Tibial nerve (tissue), 4 donors: ENCODE measurements around the gene SF3B5.

Experiments used
- EP300 ChIP-seq, 2 donors: sonication (generic); formaldehyde crosslinking; IDR thresholded peaks; one replicate each; pipeline ENCODE4 v1.6.1; 2017; ENCODE audit warnings: antibody characterized with exemption in 2 of 2, mild to moderate bottlenecking in 1 of 2
- POLR2A ChIP-seq, 2 donors: fragments of 450-650 bp; IDR thresholded peaks; one replicate each; pipeline ENCODE4 v1.6.1; 2017; ENCODE audit warnings: antibody characterized with exemption in 2 of 2, mild to moderate bottlenecking in 2 of 2, moderate library complexity in 2 of 2
- TF ChIP-seq, protein P1 (sequence below), 5 experiments: fragments of 200-600 bp in 3 of 5; fragments of 450-650 bp in 2 of 5; sonication (generic) in 3 of 5; IDR thresholded peaks; one replicate each; pipeline ENCODE4 v1.5.1; 2016 to 2019; ENCODE audit warnings: antibody characterized with exemption in 5 of 5, mild to moderate bottlenecking in 3 of 5, moderate library complexity in 2 of 5

DNA sequence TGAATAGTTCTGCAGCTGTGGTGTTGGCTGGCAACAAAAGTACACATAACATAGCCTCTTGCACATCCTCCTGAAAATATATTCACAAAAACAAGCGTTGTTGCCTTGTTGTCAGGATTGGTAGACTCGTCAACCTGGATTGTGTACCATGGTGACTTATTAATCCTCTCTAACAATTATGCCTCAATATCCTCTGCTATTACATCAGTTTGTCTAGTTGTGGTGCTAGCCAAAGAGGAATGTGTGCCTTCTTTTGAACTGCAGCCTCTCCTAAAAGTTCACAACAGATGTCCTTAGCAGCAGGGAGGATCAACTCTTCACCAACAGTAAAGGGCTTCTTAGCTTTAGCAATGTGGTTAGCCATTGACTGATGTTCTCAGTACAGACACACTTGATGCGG, 3.6 kb upstream of the SF3B5 start:
- TF ChIP-seq EP300 (IDR thresholded peaks at IDR 0.05) (no peak), POLR2A (IDR thresholded peaks at IDR 0.05) (no peak)
- TF ChIP-seq, protein P1, sequence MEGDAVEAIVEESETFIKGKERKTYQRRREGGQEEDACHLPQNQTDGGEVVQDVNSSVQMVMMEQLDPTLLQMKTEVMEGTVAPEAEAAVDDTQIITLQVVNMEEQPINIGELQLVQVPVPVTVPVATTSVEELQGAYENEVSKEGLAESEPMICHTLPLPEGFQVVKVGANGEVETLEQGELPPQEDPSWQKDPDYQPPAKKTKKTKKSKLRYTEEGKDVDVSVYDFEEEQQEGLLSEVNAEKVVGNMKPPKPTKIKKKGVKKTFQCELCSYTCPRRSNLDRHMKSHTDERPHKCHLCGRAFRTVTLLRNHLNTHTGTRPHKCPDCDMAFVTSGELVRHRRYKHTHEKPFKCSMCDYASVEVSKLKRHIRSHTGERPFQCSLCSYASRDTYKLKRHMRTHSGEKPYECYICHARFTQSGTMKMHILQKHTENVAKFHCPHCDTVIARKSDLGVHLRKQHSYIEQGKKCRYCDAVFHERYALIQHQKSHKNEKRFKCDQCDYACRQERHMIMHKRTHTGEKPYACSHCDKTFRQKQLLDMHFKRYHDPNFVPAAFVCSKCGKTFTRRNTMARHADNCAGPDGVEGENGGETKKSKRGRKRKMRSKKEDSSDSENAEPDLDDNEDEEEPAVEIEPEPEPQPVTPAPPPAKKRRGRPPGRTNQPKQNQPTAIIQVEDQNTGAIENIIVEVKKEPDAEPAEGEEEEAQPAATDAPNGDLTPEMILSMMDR (IDR thresholded peaks at IDR 0.05): no peak
